Fibroblast of lung (primary cell): ENCODE measurements around the gene RSRP1. TPM values are rescaled to one million over a fixed set of nuclear protein-coding genes. Genes with fewer than 3 reads are reported as not detected.
A peak's percentile ranks its signal among the peaks of the same experiment; 100 is the strongest.

ENCODE experiments used
- DNase-seq, 2 donors: peaks; one replicate each; pipeline versions ENCODE4 v3.0.0 to v3.0.0-alpha.2; 2010; ENCODE audit warnings: low read depth in 2 of 2
- H2AFZ ChIP-seq: 2 replicates; pipeline ENCODE4 v1.5.1; 2012; ENCODE audit warnings: low read length, control low read depth, inconsistent platforms
- H3K27ac ChIP-seq: 2 replicates; pipeline ENCODE4 v1.5.1; 2011; ENCODE audit warnings: low read length, control low read depth; ENCODE audit not compliant: insufficient read depth
- H3K27me3 ChIP-seq: 2 replicates; pipeline ENCODE4 v1.5.1; 2011; ENCODE audit warnings: mild to moderate bottlenecking, low read length; ENCODE audit not compliant: control insufficient read depth, insufficient read depth
- H3K36me3 ChIP-seq: 2 replicates; pipeline ENCODE4 v1.5.1; 2011; ENCODE audit warnings: low read length; ENCODE audit not compliant: control insufficient read depth, insufficient read depth
- H3K4me1 ChIP-seq: 2 replicates; pipeline ENCODE4 v1.5.1; 2011; ENCODE audit warnings: low read length; ENCODE audit not compliant: control insufficient read depth, insufficient read depth; ENCODE audit errors: extremely low read depth
- H3K4me2 ChIP-seq: 2 replicates; pipeline ENCODE4 v1.5.1; 2011; ENCODE audit warnings: low read length, control low read depth; ENCODE audit not compliant: insufficient read depth; ENCODE audit errors: extremely low read depth
- H3K4me3 ChIP-seq, 4 experiments: fragments of 200-600 bp in 1 of 4; sonication (generic) in 1 of 4; replicated peaks in 1 of 4; 2 replicates each; pipeline ENCODE4 v1.5.1; 2011 to 2016; ENCODE audit warnings: low read length in 4 of 4, low read depth in 3 of 4, mild to moderate bottlenecking in 3 of 4, control low read depth in 2 of 4, inconsistent platforms in 1 of 4, mixed read lengths in 1 of 4; ENCODE audit not compliant: insufficient read depth in 1 of 4; ENCODE audit errors: control extremely low read depth in 1 of 4
- H3K79me2 ChIP-seq: 2 replicates; pipeline ENCODE4 v1.5.1; 2012; ENCODE audit warnings: mild to moderate bottlenecking, low read length, inconsistent platforms; ENCODE audit not compliant: control insufficient read depth, insufficient read depth
- H3K9ac ChIP-seq: 2 replicates; pipeline ENCODE4 v1.5.1; 2011; ENCODE audit warnings: mild to moderate bottlenecking, low read length, control low read depth; ENCODE audit not compliant: insufficient read depth
- H3K9me3 ChIP-seq: 2 replicates; pipeline ENCODE4 v1.5.1; 2012; ENCODE audit warnings: low read depth, low read length; ENCODE audit not compliant: control insufficient read depth, insufficient read depth
- H4K20me1 ChIP-seq: 2 replicates; pipeline ENCODE4 v1.5.1; 2011; ENCODE audit warnings: low read length; ENCODE audit not compliant: control insufficient read depth, insufficient read depth; ENCODE audit errors: extremely low read depth
- CTCF ChIP-seq, 2 donors: IDR thresholded peaks in 1 of 2; conservative IDR thresholded peaks in 1 of 2; 1 replicate in 1 of 2; 2 replicates in 1 of 2; pipeline ENCODE4 v1.5.1; 2011 to 2012; ENCODE audit warnings: low read length in 2 of 2, control low read depth in 1 of 2, inconsistent platforms in 1 of 2, low read depth in 1 of 2, mild to moderate bottlenecking in 1 of 2
- EZH2 ChIP-seq: IDR thresholded peaks from 2 replicates; pipeline ENCODE4 v1.5.1; 2012; ENCODE audit warnings: low read length, control low read depth, mild to moderate bottlenecking; ENCODE audit errors: missing control alignments
- polyA plus RNA-seq, 2 donors: library from polyadenylated mRNA; depleted of rRNA in 1 of 2; stranded (reverse) in 1 of 2; unstranded in 1 of 2; fragments of >200 nt; gene quantifications; 2 replicates each; pipeline ENCODE4 v1.2.1, GENCODE V29; 2011 to 2012; ENCODE audit warnings: missing spikeins in 1 of 2
- total RNA-seq: library from RNA; depleted of rRNA; stranded (reverse); fragments of >200 nt; gene quantifications from 2 replicates; pipeline ENCODE4 v1.2.1, GENCODE V29; 2014

RSRP1 gene
- total and polyA plus RNA-seq, 2 donors (not counting 1 experiment from before 2014, with no cell fraction given), result 37.9 to 123 TPM

GRCh38 chr1:25204797-25205480, 42.3 kb downstream of the RSRP1 start:
- H2AFZ ChIP-seq, result no peak overlapping the region
- peak; percentile 63 to 68 for DNase-seq
- no peaks in the 10 kb centered on the region for H3K4me1 ChIP-seq
- peaks cover 10% of the 10 kb centered on the region for H3K27me3 ChIP-seq
- H3K79me2 ChIP-seq, result no peaks in the 10 kb centered on the region
- no peaks in the 10 kb centered on the region for H4K20me1 ChIP-seq
- no peak overlapping the region for H3K9ac ChIP-seq
- no peaks in the 10 kb centered on the region for H3K36me3 ChIP-seq
- no peaks in the 10 kb centered on the region for H3K9me3 ChIP-seq
- no peak overlapping the region for H3K4me2 ChIP-seq
- TF ChIP-seq CTCF (conservative IDR thresholded peaks at IDR 0.05 in 1 of 2, IDR thresholded peaks at IDR 0.05 in 1 of 2; ENCODE audit: low read depth in 1 of 2, low read length in 2 of 2) (peak; percentile 49 to 71), EZH2 (no peak)
- no peak overlapping the region for H3K27ac ChIP-seq
- no peak overlapping the region for H3K4me3 ChIP-seq

- no peaks in the 10 kb centered on the region for H3K36me3 ChIP-seq
- TF ChIP-seq CTCF (conservative IDR thresholded peaks at IDR 0.05 in 1 of 2, IDR thresholded peaks at IDR 0.05 in 1 of 2; ENCODE audit: low read depth in 1 of 2, low read length in 2 of 2), result no peak
- no peak for TF ChIP-seq EZH2
- H3K9ac ChIP-seq, result no peak overlapping the region
Measured at GRCh38 chr1:25201006-25201405, 46.2 kb downstream of the RSRP1 start.

GRCh38 chr1:25199819-25200620, 47.2 kb downstream of the RSRP1 start:
- Histone ChIP-seq H3K79me2 (no peaks in the 10 kb centered on the region), H3K9me3 (no peaks in the 10 kb centered on the region), H4K20me1 (no peaks in the 10 kb centered on the region), H3K27ac (no peak overlapping the region), H2AFZ (no peak overlapping the region), H3K27me3 (peaks cover 14% of the 10 kb centered on the region), H3K36me3 (no peaks in the 10 kb centered on the region), H3K9ac (no peak overlapping the region), H3K4me1 (no peaks in the 10 kb centered on the region), H3K4me2 (no peak overlapping the region), H3K4me3 (no peak overlapping the region)
- DNase-seq, result no peak
- TF ChIP-seq EZH2, result no peak
- TF ChIP-seq CTCF (conservative IDR thresholded peaks at IDR 0.05 in 1 of 2, IDR thresholded peaks at IDR 0.05 in 1 of 2; ENCODE audit: low read depth in 1 of 2, low read length in 2 of 2), result no peak

More at GRCh38 chr1:25201006-25201405, 46.2 kb downstream of the RSRP1 start:
- peaks cover 14% of the 10 kb centered on the region for H3K27me3 ChIP-seq
- no peak overlapping the region for H3K27ac ChIP-seq
- no peaks in the 10 kb centered on the region for H3K9me3 ChIP-seq
- no peak overlapping the region for H3K4me2 ChIP-seq
- no peak overlapping the region for H3K4me3 ChIP-seq
- H4K20me1 ChIP-seq, result no peaks in the 10 kb centered on the region
- H3K4me1 ChIP-seq, result no peaks in the 10 kb centered on the region
- H2AFZ ChIP-seq, result no peak overlapping the region
- no peak for DNase-seq
- no peaks in the 10 kb centered on the region for H3K79me2 ChIP-seq
